Neural progenitor cell (in vitro differentiated cells): ENCODE data around the gene LYPD5.

Experiments used
- CTCF ChIP-seq: fragments of 200-600 bp; sonication (generic); IDR thresholded peaks from 2 replicates; pipeline ENCODE4 v1.5.1; 2017; ENCODE audit warnings: antibody characterized with exemption, mild to moderate bottlenecking
- EZH2 ChIP-seq: fragments of 200-600 bp; sonication (generic); IDR thresholded peaks from 2 replicates; pipeline ENCODE4 v1.6.1; 2017; ENCODE audit warnings: antibody characterized with exemption, mild to moderate bottlenecking, moderate library complexity
- EZH2phosphoT487 ChIP-seq: fragments of 200-600 bp; sonication (generic); IDR thresholded peaks from 2 replicates; pipeline ENCODE4 v1.6.1; 2017; ENCODE audit warnings: antibody characterized with exemption

GRCh38 chr19:43782311-43782660 lies 20.0 kb downstream of the LYPD5 start:
- no peak for TF ChIP-seq CTCF
- TF ChIP-seq EZH2, result no peak
- TF ChIP-seq EZH2phosphoT487, result no peak
